AG04450 (cell line): ENCODE data around the gene IGFL1. TPM values are rescaled to one million over a fixed set of nuclear protein-coding genes. Genes with fewer than 3 reads are reported as not detected.
"Not testable (repeated sequence)": the region's sequence is repeated elsewhere in the genome, so short reads cannot be mapped to it uniquely, and the experiment has no call there.

ENCODE experiments used
- CTCF ChIA-PET: fragments of 300-600, 350-600 bp; formaldehyde crosslinking; extraction: SDS; loops from one replicate; lab custom pipeline; 2022; ENCODE audit warnings: antibody characterized with exemption, inconsistent platforms; lab: Charles Lee
- POLR2A ChIA-PET: fragments of 350-600 bp; formaldehyde crosslinking; extraction: SDS; loops from one replicate; lab custom pipeline; 2021; ENCODE audit warnings: antibody characterized with exemption, inconsistent platforms; lab: Yijun Ruan, JAX
- DNase-seq: peaks from one replicate; pipeline ENCODE4 v3.0.0-alpha.2; 2011; ENCODE audit warnings: low read depth, low spot score
- H3K27ac ChIP-seq: one replicate; pipeline ENCODE4 v1.5.1; 2012; ENCODE audit warnings: low read depth, low read length, control low read depth
- H3K27me3 ChIP-seq: one replicate; pipeline ENCODE4 v1.6.0; 2012; ENCODE audit warnings: low read length; ENCODE audit not compliant: control insufficient read depth, insufficient read depth
- H3K4me3 ChIP-seq: 2 replicates; pipeline ENCODE4 v1.5.1; 2011; ENCODE audit warnings: mild to moderate bottlenecking, low read depth, low read length, control low read depth
- H3K9me3 ChIP-seq: 2 replicates; pipeline ENCODE4 v1.5.1; 2012; ENCODE audit warnings: low read length; ENCODE audit not compliant: control insufficient read depth, insufficient read depth
- polyA plus RNA-seq: library from polyadenylated mRNA; depleted of rRNA; stranded (reverse); fragments of >200 nt; gene quantifications from 2 replicates; pipeline ENCODE4 v1.2.3, GENCODE V29; 2011
- TF ChIP-seq, protein P1 (sequence below): IDR thresholded peaks from 2 replicates; pipeline ENCODE4 v1.5.1; 2011; ENCODE audit warnings: low read depth, low read length, control low read depth, inconsistent platforms

The IGFL1 gene
- polyA plus RNA-seq, 1 experiment = not detected

DNA sequence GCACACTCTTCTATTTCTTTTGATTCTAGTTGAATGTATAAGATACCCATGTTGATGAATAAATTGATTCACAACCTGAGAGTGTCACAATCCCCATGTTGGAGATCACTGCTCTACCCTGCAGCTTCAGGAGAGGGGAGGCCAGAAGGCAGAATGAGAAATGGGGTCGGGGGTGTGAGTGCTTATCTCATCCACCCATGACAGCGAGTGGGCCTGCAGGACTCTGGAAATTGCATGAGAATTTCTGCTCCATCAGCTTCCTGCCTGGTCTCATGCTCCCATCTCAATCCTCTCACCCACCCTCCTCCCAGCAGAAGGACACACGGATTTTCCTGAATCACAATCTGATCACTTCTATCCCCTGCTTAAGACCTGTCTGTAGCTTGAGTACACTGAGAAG is 22.9 kb upstream of the IGFL1 start:
- ChIA-PET CTCF (no interaction called here), POLR2A (no interaction called here)
- H3K4me3 ChIP-seq = no peak overlapping the region
- peaks cover 28% of the 10 kb centered on the region for H3K27me3 ChIP-seq
- peaks cover 3% of the 10 kb centered on the region; the same call in 1 of the 2 replicates for H3K9me3 ChIP-seq
- TF ChIP-seq, protein P1, sequence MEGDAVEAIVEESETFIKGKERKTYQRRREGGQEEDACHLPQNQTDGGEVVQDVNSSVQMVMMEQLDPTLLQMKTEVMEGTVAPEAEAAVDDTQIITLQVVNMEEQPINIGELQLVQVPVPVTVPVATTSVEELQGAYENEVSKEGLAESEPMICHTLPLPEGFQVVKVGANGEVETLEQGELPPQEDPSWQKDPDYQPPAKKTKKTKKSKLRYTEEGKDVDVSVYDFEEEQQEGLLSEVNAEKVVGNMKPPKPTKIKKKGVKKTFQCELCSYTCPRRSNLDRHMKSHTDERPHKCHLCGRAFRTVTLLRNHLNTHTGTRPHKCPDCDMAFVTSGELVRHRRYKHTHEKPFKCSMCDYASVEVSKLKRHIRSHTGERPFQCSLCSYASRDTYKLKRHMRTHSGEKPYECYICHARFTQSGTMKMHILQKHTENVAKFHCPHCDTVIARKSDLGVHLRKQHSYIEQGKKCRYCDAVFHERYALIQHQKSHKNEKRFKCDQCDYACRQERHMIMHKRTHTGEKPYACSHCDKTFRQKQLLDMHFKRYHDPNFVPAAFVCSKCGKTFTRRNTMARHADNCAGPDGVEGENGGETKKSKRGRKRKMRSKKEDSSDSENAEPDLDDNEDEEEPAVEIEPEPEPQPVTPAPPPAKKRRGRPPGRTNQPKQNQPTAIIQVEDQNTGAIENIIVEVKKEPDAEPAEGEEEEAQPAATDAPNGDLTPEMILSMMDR = no peak
- H3K27ac ChIP-seq = no peak overlapping the region
- DNase-seq = no peak

DNA sequence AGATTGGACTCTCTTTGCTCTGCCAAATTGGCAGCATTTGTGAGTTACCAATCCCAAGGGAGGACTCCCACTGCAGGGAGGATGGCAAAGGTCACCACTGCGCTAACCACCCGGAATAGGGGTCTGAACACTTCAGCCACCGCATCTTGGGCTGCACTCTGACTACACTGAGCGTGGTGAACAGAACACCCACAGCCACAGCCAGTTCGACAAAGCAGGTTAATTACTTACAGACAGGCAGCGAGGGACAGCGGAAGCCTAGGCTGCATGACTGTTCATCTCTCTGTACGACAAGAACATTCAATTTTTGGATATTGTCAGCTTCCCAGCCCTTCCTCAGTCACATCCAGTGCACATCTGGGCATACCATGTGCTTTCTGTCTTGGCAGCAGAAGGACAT is 21.7 kb upstream of the IGFL1 start:
- peaks cover 33% of the 10 kb centered on the region for H3K27me3 ChIP-seq
- DNase-seq, H3K4me3 ChIP-seq, POLR2A ChIA-PET, H3K27ac ChIP-seq, H3K9me3 ChIP-seq, CTCF ChIA-PET: not testable (repeated sequence)

DNA sequence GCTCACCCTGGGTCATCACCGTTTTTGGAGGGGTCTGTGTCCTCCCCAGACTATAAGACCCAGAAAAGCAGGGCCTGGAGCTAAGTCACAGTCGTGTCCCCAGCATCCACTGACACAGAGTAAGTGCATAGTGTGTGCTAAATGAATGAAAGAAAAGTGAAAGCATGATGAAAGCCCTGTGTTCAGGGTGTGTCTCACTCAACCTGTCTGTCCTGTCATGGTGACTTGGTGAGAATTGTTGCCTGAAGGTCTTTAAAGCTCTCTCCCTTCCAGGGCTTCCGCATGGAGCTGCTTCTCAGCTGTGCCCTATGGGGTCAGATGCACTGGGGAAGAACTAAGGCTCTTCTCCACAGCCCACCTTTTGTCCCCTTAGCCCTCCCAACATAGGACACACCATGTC is 20.5 kb upstream of the IGFL1 start:
- Histone ChIP-seq H3K4me3 (no peak overlapping the region), H3K27ac (no peak overlapping the region), H3K9me3 (peaks cover 2% of the 10 kb centered on the region; the same call in 1 of the 2 replicates), H3K27me3 (peaks cover 31% of the 10 kb centered on the region)
- TF ChIP-seq, protein P1 = no peak
- no peak for DNase-seq
- POLR2A ChIA-PET = no interaction called here
- CTCF ChIA-PET = no interaction called here

DNA sequence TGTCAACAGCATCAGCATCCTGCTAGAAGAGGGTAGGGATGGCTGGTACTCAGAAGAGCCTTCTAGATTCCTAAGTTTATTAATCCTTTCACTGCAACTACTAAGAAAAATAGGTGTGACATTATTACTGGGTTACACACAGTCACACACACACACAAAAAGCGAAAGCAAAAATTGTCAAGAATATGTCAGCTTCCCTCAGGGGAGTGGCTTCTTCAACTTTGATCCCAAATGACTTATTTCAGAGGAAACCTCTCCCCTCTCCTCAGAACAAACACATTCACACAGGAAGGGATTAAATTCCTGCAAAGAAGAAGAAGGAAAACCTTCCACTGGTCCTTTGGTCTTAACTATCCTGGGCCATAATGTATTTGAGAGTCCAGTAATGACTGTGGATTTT is 20.1 kb upstream of the IGFL1 start:
- H3K27ac ChIP-seq = no peak overlapping the region
- no peaks in the 10 kb centered on the region for H3K9me3 ChIP-seq
- POLR2A ChIA-PET = no interaction called here
- no peak overlapping the region for H3K4me3 ChIP-seq
- DNase-seq = no peak
- TF ChIP-seq, protein P1 = no peak
- H3K27me3 ChIP-seq = peaks cover 31% of the 10 kb centered on the region
- CTCF ChIA-PET = no interaction called here

DNA sequence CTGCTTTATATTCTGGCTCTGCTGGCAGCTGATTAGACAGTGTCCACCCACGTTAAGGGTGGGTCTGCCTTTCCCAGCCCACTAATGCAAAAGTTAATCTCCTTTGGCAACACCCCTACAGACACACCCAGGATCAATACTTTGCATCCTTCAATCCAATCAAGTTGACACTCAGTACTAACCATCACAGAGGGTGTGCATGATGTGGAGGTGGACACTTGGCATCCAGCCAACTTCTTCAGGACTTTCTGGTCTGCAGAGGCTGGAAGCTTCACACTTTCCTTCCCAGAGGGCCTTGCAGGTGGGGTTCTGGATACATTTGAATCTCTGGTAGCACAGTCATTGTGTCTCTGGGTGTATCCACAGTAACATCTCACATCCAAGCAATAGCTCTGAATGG is 18.9 kb upstream of the IGFL1 start:
- CTCF ChIA-PET = no interaction called here
- Histone ChIP-seq H3K27ac (no peak overlapping the region), H3K9me3 (no peaks in the 10 kb centered on the region), H3K4me3 (no peak overlapping the region), H3K27me3 (peaks cover 29% of the 10 kb centered on the region)
- DNase-seq = no peak
- POLR2A ChIA-PET = no interaction called here
- TF ChIP-seq, protein P1 = no peak
